ENCODE results near the gene SLC30A4.

- TF ChIP-seq EZH2 (IDR thresholded peaks at IDR 0.05; ENCODE audit: insufficient read depth, poor library complexity, severe bottlenecking) = no peak
- TF ChIP-seq EZH2phosphoT487 (IDR thresholded peaks at IDR 0.05; ENCODE audit: insufficient read depth, low read depth) = no peak
These were observed 88.4 kb downstream of the SLC30A4 start for GRCh38 chr15:45434078-45434567.
